ENCODE data around the gene DSC3. TPM values are rescaled to one million over a fixed set of nuclear protein-coding genes. Genes with fewer than 3 reads are reported as not detected.
"Not testable (repeated sequence)": the region's sequence is repeated elsewhere in the genome, so short reads cannot be mapped to it uniquely, and the experiment has no call there.

The DSC3 gene
- total RNA-seq, 1 experiment from 2014 or later = not detected

GRCh38 chr18:30992231-30992630 is 50.3 kb downstream of the DSC3 start:
- H3K9me3 ChIP-seq = no peaks in the 10 kb centered on the region
- no peak overlapping the region for H3K4me3 ChIP-seq
- no peaks in the 10 kb centered on the region for H3K27me3 ChIP-seq
- H3K36me3 ChIP-seq = no peaks in the 10 kb centered on the region
- no peak for DNase-seq

- no peaks in the 10 kb centered on the region for H3K36me3 ChIP-seq
- no peak for DNase-seq
- no peaks in the 10 kb centered on the region for H3K27me3 ChIP-seq
- H3K9me3 ChIP-seq = no peaks in the 10 kb centered on the region
- H3K4me3 ChIP-seq = no peak overlapping the region
These were observed 51.1 kb downstream of the DSC3 start for GRCh38 chr18:30991397-30991796.

- no peaks in the 10 kb centered on the region for H3K9me3 ChIP-seq
- no peak for DNase-seq
- H3K27me3 ChIP-seq = no peaks in the 10 kb centered on the region
- no peaks in the 10 kb centered on the region for H3K36me3 ChIP-seq
- H3K4me3 ChIP-seq = no peak overlapping the region
These were observed 53.4 kb downstream of the DSC3 start for GRCh38 chr18:30989141-30989540.

DNA sequence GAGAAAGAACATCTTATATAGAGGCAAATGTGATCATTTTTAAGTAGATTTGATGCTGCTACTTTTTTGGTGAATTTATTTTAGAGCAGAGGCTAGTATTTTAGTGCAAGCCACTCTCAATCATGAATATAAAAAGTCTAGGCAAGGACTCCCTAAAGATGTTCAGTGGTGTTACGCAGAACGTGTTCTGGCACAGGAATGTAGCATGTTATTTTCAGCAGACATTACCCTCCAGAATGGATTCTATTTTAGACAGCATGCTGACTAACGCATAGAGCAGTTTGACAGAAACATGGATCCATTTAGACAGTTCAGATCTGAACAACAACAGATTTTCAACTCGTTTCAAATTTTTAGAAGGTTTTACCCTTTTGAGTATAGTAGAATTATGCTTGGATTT is 54.1 kb downstream of the DSC3 start:
- no peak for DNase-seq
- Histone ChIP-seq H3K9me3 (no peaks in the 10 kb centered on the region), H3K4me3 (no peak overlapping the region), H3K27me3 (no peaks in the 10 kb centered on the region), H3K36me3 (no peaks in the 10 kb centered on the region)

DNA sequence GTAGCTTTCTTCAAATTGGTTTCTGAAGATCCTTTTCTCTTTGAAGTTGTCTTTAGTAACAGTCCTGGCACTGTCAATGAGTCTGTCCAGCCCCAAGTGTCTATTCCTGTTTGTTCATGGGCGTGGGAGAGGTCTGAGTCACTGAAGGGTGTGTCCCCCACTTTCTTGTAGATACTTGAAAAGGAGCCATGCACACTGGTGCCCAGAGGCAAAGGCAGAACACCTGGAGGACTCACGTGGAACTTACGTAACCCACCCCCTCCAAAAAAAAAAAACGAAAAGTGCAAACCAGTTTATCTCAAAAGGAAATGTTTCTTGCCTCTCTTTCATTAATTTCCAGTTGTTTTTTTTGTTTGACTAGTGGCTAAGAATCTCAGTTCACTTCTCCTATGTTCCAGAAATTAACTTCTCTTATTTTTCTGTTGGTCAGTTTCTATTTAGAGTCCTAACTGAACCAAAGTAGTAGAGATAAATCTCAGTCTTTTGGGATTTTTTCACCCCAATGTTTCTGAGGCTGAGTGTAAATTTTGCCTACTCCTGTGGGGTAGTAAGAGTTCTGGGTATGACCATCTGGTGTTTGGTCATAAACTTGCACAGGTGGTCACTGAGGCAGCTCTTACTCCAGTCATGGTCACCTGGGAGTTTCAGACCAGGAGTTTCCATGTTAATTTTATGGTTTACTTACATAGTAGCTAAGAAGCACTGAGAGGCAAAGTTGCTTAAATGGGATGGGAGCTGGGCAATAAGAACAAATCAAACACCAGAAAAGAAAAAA is 54.9 kb downstream of the DSC3 start:
- Histone ChIP-seq H3K36me3 (no peaks in the 10 kb centered on the region), H3K4me3 (no peak overlapping the region), H3K27me3 (no peaks in the 10 kb centered on the region), H3K9me3 (no peaks in the 10 kb centered on the region)
- peak; percentile 7 for DNase-seq

DNA sequence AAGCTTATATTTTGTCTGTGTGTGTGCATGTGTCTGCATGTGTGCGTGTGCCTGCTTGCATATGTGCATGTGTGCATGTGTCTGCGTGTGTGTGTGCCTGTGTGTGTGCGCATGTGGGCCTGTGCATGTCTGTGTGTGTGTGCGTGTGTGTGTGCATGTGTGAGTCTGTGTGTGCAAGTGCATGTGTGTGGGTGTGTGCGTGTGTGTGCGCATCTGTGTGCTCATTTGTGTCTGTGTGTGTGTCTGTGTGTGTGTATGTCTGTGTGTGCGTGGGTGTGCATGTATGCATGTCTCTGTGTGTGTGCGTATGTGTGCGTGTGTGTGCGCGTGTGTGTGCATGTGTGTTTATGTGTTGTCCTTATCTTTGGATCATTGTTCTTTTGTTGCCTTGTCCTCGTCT is 56.8 kb downstream of the DSC3 start:
- H3K9me3 ChIP-seq = no peaks in the 10 kb centered on the region
- no peak overlapping the region for H3K4me3 ChIP-seq
- H3K36me3 ChIP-seq = no peaks in the 10 kb centered on the region
- DNase-seq = no peak
- H3K27me3 ChIP-seq = no peaks in the 10 kb centered on the region

GRCh38 chr18:30982285-30982992 is 60.1 kb downstream of the DSC3 start:
- no peak for DNase-seq
- Histone ChIP-seq H3K9me3 (no peaks in the 10 kb centered on the region), H3K27me3 (no peaks in the 10 kb centered on the region), H3K36me3 (no peaks in the 10 kb centered on the region), H3K4me3 (no peak overlapping the region)

DNA sequence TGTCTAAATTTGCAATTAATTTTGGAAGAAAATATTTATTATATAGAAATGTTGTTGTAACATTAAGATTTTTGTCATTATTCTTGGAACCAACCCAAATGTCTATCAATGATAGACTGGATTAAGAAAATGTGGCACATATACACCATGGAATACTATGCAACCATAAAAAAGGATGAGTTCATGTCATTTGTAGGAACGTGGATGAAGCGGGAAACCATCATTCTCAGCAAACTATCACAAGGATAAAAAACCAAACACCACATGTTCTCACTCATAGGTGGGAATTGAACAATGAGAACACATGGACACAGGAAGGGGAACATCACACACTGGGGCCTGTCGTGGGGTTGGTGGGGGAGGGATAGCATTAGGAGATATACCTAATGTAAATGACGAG is 64.5 kb downstream of the DSC3 start:
- DNase-seq, H3K36me3 ChIP-seq, H3K4me3 ChIP-seq, H3K27me3 ChIP-seq, H3K9me3 ChIP-seq: not testable (repeated sequence)

GRCh38 chr18:30971338-30971956 is 71.1 kb downstream of the DSC3 start:
- Histone ChIP-seq H3K36me3 (no peaks in the 10 kb centered on the region), H3K4me3 (no peak overlapping the region), H3K27me3 (no peaks in the 10 kb centered on the region), H3K9me3 (no peaks in the 10 kb centered on the region)
- DNase-seq = no peak

DNA sequence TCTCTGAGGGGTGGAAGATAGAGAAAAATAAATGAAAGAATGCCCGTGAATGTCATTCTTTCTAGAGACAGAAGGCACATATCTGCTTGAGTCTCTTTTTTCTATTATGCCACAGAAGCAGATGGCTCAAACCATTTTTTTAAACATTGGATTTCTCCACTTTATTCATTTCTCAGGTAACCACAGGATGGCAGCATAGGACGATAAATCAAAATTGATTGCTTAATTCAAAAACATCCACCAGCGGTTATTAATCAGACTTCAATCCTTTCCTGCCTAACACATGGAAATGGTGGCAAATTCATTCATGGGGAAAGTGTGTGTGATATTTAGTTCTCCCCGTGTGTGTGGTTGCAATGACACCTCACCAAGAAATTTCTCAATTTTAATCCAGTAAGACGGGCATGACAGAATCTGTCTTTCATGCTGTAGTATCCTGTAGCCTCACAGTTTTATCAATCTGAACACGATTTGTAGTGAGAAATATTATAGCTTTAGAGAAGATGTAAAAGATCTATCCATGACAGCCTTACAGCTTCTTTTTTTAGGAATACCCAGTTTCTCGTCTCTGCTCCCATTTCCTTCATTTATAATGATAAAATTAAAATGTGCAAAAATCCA is 72.2 kb downstream of the DSC3 start:
- no peaks in the 10 kb centered on the region for H3K36me3 ChIP-seq
- H3K27me3 ChIP-seq = no peaks in the 10 kb centered on the region
- no peak for DNase-seq
- no peaks in the 10 kb centered on the region for H3K9me3 ChIP-seq
- no peak overlapping the region for H3K4me3 ChIP-seq

DNA sequence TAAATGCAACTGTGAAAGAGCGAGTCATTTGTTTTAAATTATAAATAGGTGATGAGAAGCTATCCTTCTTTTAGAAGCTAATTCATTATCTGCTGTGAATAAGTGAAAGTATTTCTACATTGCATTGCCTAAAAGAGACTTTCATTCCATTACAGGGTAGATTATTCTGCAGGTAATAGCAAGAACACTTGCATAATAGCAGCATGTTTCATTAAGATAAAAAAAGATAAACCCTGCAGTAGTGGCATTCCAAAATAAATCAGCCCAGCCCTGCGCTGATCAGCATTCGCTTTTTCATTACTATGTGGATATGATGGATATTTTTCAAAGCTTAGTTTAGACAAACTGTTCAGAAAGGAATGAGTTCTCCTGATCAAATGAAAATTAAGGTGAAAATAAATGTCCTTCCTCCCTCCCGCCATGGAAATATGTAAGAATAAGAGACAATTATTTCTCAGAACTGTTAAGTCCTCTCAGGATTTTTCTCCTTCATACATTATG is 72.8 kb downstream of the DSC3 start:
- no peaks in the 10 kb centered on the region for H3K9me3 ChIP-seq
- no peak for DNase-seq
- no peaks in the 10 kb centered on the region for H3K27me3 ChIP-seq
- no peak overlapping the region for H3K4me3 ChIP-seq
- H3K36me3 ChIP-seq = no peaks in the 10 kb centered on the region

- Histone ChIP-seq H3K9me3 (no peaks in the 10 kb centered on the region), H3K4me3 (no peak overlapping the region), H3K27me3 (no peaks in the 10 kb centered on the region), H3K36me3 (no peaks in the 10 kb centered on the region)
- DNase-seq = no peak
These were observed 74.8 kb downstream of the DSC3 start for GRCh38 chr18:30967701-30968100.

GRCh38 chr18:30965237-30965636 is 77.3 kb downstream of the DSC3 start:
- Histone ChIP-seq H3K36me3 (no peaks in the 10 kb centered on the region), H3K4me3 (no peak overlapping the region), H3K27me3 (no peaks in the 10 kb centered on the region), H3K9me3 (no peaks in the 10 kb centered on the region)
- no peak for DNase-seq

DNA sequence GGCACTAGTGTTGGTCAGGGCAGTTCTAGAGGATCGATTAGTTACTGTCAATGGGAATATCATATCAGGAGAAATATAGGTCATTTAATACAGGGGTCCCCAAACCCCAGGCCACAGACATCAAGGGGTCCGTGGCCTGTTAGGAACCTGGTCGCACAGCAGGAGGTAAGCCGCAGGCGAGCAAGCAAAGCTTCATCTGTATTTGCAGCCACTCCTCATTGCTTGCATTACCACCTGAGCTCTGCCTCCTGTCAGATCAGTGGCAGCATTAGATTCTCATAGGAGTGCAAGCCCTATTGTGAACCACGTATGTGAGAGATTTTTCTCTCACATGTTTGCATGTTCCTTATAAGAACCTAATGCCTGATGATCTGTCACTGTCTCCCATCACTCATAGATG is 81.9 kb downstream of the DSC3 start:
- DNase-seq = no peak
- no peak overlapping the region for H3K4me3 ChIP-seq
- H3K27me3 ChIP-seq = no peaks in the 10 kb centered on the region
- H3K36me3 ChIP-seq = no peaks in the 10 kb centered on the region
- no peaks in the 10 kb centered on the region for H3K9me3 ChIP-seq

- Histone ChIP-seq H3K36me3 (no peaks in the 10 kb centered on the region), H3K9me3 (no peaks in the 10 kb centered on the region), H3K27me3 (no peaks in the 10 kb centered on the region), H3K4me3 (no peak overlapping the region)
- no peak for DNase-seq
These were observed 85.5 kb downstream of the DSC3 start for GRCh38 chr18:30957066-30957465.

DNA sequence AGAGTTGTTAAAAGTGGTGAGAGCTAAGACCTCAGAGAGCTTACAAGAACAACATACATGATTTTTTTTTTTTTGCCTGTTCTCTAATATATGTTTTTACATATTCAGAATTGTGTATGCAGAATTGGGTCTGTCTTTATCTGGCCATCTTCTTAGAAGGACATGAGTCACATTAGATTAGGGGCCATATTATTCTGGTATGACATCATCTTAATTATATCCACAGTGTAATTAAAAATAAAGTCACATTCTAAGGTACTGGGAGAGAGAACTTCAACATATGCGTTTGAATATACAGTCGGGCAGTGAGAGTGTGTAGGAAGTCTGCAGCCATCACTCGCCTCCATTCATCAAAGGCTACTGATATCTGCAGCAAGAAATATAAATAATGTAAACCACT is 88.3 kb downstream of the DSC3 start:
- H3K36me3 ChIP-seq = no peaks in the 10 kb centered on the region
- H3K4me3 ChIP-seq = no peak overlapping the region
- DNase-seq = no peak
- no peaks in the 10 kb centered on the region for H3K27me3 ChIP-seq
- no peaks in the 10 kb centered on the region for H3K9me3 ChIP-seq

- no peaks in the 10 kb centered on the region for H3K27me3 ChIP-seq
- no peaks in the 10 kb centered on the region; the same call in 1 of the 2 replicates for H3K9me3 ChIP-seq
- no peak for DNase-seq
These were observed 96.8 kb downstream of the DSC3 start for GRCh38 chr18:30945761-30946160.

More at GRCh38 chr18:30945761-30946160, 96.8 kb downstream of the DSC3 start:
- Histone ChIP-seq H3K4me3 (no peak overlapping the region), H3K36me3 (no peaks in the 10 kb centered on the region)
